OCI-LY7 (cell line): ENCODE results near the gene PRMT3. TPM values are rescaled to one million over a fixed set of nuclear protein-coding genes. Genes with fewer than 3 reads are reported as not detected.

Experiments
- BruUV-seq: library from RNA; stranded (reverse); fragments of 400-500 nt; replicated peaks from 2 replicates; lab custom pipeline; 2021; lab: Mats Ljungman, UMichigan
- CTCF ChIA-PET: fragments of 300-600 bp; sonication (Branson Sonifier 250); formaldehyde crosslinking; loops from one replicate; lab custom pipeline; 2022; ENCODE audit warnings: antibody characterized with exemption; ENCODE audit not compliant: unreplicated experiment; lab: Charles Lee
- POLR2A ChIA-PET: fragments of 300-600 bp; sonication (Branson Sonifier 250); formaldehyde crosslinking; loops from one replicate; lab custom pipeline; 2022; ENCODE audit warnings: antibody characterized with exemption; lab: Charles Lee
- DNase-seq: peaks from one replicate; pipeline ENCODE4 v3.0.0-alpha.2; 2015; ENCODE audit warnings: low spot score
- H2AFZ ChIP-seq: fragments of 200-600 bp; sonication (generic), shearing (Covaris generic); 2 replicates; pipeline ENCODE4 v1.6.1; 2014; ENCODE audit warnings: mild to moderate bottlenecking, antibody characterized with exemption, low read length, moderate library complexity
- H3K27ac ChIP-seq: fragments of 200-600 bp; sonication (generic); 2 replicates; pipeline ENCODE4 v1.5.1; 2014; ENCODE audit warnings: mixed run types, low read depth, mild to moderate bottlenecking, moderate library complexity, low read length, inconsistent platforms; ENCODE audit not compliant: poor library complexity, severe bottlenecking
- H3K36me3 ChIP-seq: fragments of 200-600 bp; sonication (generic); 2 replicates; pipeline ENCODE4 v1.6.1; 2014; ENCODE audit warnings: mild to moderate bottlenecking, antibody characterized with exemption, low read length, moderate library complexity, mixed read lengths; ENCODE audit not compliant: insufficient read depth
- H3K4me1 ChIP-seq: fragments of 200-600 bp; sonication (generic); 2 replicates; pipeline ENCODE4 v1.5.1; 2014; ENCODE audit warnings: mild to moderate bottlenecking, low read length; ENCODE audit not compliant: insufficient read depth, poor library complexity, severe bottlenecking
- H3K4me2 ChIP-seq: fragments of 200-600 bp; sonication (generic); 2 replicates; pipeline ENCODE4 v1.6.1; 2014; ENCODE audit warnings: mild to moderate bottlenecking, low read length
- H3K4me3 ChIP-seq: fragments of 200-600 bp; sonication (generic); 2 replicates; pipeline ENCODE4 v1.5.1; 2014; ENCODE audit warnings: mild to moderate bottlenecking, low read depth, low read length; ENCODE audit not compliant: poor library complexity, severe bottlenecking
- H3K79me2 ChIP-seq: fragments of 200-600 bp; sonication (generic); 2 replicates; pipeline ENCODE4 v1.6.1; 2016; ENCODE audit warnings: low read depth, mild to moderate bottlenecking, low read length, moderate library complexity, mixed read lengths; ENCODE audit not compliant: insufficient read depth
- H3K9me2 ChIP-seq: fragments of 200-600 bp; sonication (generic); 2 replicates; pipeline ENCODE4 v1.6.1; 2016; ENCODE audit warnings: mild to moderate bottlenecking, low read length, mixed read lengths; ENCODE audit not compliant: insufficient read depth
- H3K9me3 ChIP-seq: fragments of 200-600 bp; sonication (generic); 2 replicates; pipeline ENCODE4 v1.6.1; 2014; ENCODE audit warnings: mild to moderate bottlenecking, mixed run types, low read length, mixed read lengths
- H4K20me1 ChIP-seq: fragments of 200-600 bp; sonication (generic); 2 replicates; pipeline ENCODE4 v1.6.1; 2014; ENCODE audit warnings: mild to moderate bottlenecking, antibody characterized with exemption, low read length, moderate library complexity, mixed read lengths; ENCODE audit not compliant: insufficient read depth
- EZH2phosphoT487 ChIP-seq: fragments of 200-600 bp; sonication (generic); IDR thresholded peaks from 2 replicates; pipeline ENCODE4 v1.6.1; 2018; ENCODE audit warnings: low read depth, borderline replicate concordance, mild to moderate bottlenecking, mixed run types, antibody characterized with exemption, low read length, moderate library complexity, mixed read lengths
- intact Hi-C: fragments of 100-400 bp; cut with micrococcal nuclease; formaldehyde crosslinking; loops from one replicate; pipeline ENCODE4 v1.10.0; 2022; ENCODE audit not compliant: unreplicated experiment
- total RNA-seq, 2 experiments: library from RNA; depleted of rRNA in 1 of 2; stranded (reverse); fragments of >200 nt in 1 of 2; shearing (Covaris generic) in 1 of 2; gene quantifications; 2 replicates each; pipeline ENCODE4 v1.2.3, GENCODE V29; 2014 to 2022
- TF ChIP-seq, protein P1 (sequence below): fragments of 200-600 bp; sonication (generic); conservative IDR thresholded peaks from 2 replicates; pipeline ENCODE4 v1.5.1; 2014; ENCODE audit warnings: mild to moderate bottlenecking, antibody characterized with exemption, low read length, moderate library complexity, mixed read lengths

Gene PRMT3
- total RNA-seq, 2 experiments from 2014 or later, result 34.0 to 50.0 TPM

DNA sequence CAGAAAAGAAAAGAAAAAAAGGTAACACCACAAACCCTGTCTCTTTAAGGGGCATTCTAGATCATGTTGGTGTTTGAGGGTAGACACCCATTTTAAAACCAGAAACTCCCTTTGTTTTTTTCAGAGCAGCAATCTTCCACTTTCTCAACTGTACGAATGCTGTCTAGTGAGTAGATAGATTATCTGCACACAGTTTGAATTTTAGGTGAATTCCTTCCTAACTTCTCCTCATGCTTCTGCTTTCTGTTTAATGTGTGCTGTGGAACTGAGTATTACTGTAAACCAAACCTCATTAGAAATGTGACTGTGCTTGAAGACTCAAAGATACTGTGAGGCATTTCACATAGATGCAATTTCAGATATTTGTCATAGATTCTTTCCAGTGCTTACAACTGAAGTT lies 102.4 kb downstream of the PRMT3 start:
- ChIA-PET POLR2A (interaction anchor here (1.7 kb wide), 1 partner anchor 12 kb away, joined by 3 read pairs; no protein-coding TSS in a partner anchor), CTCF (no interaction called here)
- no TSS peak for BruUV-seq
- Histone ChIP-seq H3K4me1 (no peaks in the 10 kb centered on the region), H3K79me2 (no peaks in the 10 kb centered on the region; the same call in 1 of the 2 replicates), H3K27ac (no peak overlapping the region), H3K36me3 (peaks cover 50% of the 10 kb centered on the region), H2AFZ (no peak overlapping the region), H3K9me2 (no peaks in the 10 kb centered on the region), H3K9me3 (no peaks in the 10 kb centered on the region), H3K4me2 (no peak overlapping the region), H4K20me1 (no peaks in the 10 kb centered on the region), H3K4me3 (no peak overlapping the region)
- DNase-seq, result no peak
- intact Hi-C loops, result no loop called here
- no peak for TF ChIP-seq EZH2phosphoT487
- TF ChIP-seq, protein P1, sequence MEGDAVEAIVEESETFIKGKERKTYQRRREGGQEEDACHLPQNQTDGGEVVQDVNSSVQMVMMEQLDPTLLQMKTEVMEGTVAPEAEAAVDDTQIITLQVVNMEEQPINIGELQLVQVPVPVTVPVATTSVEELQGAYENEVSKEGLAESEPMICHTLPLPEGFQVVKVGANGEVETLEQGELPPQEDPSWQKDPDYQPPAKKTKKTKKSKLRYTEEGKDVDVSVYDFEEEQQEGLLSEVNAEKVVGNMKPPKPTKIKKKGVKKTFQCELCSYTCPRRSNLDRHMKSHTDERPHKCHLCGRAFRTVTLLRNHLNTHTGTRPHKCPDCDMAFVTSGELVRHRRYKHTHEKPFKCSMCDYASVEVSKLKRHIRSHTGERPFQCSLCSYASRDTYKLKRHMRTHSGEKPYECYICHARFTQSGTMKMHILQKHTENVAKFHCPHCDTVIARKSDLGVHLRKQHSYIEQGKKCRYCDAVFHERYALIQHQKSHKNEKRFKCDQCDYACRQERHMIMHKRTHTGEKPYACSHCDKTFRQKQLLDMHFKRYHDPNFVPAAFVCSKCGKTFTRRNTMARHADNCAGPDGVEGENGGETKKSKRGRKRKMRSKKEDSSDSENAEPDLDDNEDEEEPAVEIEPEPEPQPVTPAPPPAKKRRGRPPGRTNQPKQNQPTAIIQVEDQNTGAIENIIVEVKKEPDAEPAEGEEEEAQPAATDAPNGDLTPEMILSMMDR, result no peak

DNA sequence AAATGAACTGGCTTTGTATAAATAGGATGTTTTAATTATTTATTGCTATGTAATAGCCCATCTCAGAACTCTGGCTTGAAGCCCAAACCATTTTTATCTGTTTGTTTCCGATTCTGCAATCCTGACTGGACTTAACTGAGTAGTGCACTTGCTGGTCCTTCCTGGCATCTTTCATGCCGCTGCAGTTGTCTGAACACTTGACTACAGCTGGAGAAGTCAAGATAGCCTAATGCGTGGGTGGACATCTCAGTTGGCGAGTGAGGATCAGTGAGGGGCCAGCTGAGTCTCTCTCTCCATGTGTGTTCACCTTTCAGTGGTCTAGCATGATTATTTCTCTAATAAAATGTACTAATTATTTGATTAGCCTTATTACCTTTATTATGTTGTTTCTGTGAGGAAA lies 105.8 kb downstream of the PRMT3 start:
- ChIA-PET POLR2A (no interaction called here), CTCF (no interaction called here)
- H3K27ac ChIP-seq, result no peak overlapping the region
- no peak overlapping the region for H3K4me2 ChIP-seq
- no peak overlapping the region for H3K4me3 ChIP-seq
- intact Hi-C loops, result no loop called here
- H4K20me1 ChIP-seq, result no peaks in the 10 kb centered on the region
- no peaks in the 10 kb centered on the region for H3K9me3 ChIP-seq
- H3K4me1 ChIP-seq, result no peaks in the 10 kb centered on the region
- H2AFZ ChIP-seq, result no peak overlapping the region
- BruUV-seq, result no TSS peak
- no peaks in the 10 kb centered on the region; the same call in 1 of the 2 replicates for H3K79me2 ChIP-seq
- peaks cover 81% of the 10 kb centered on the region for H3K36me3 ChIP-seq
- H3K9me2 ChIP-seq, result no peaks in the 10 kb centered on the region
- DNase-seq, result no peak
- TF ChIP-seq, protein P1, result no peak
- no peak for TF ChIP-seq EZH2phosphoT487

DNA sequence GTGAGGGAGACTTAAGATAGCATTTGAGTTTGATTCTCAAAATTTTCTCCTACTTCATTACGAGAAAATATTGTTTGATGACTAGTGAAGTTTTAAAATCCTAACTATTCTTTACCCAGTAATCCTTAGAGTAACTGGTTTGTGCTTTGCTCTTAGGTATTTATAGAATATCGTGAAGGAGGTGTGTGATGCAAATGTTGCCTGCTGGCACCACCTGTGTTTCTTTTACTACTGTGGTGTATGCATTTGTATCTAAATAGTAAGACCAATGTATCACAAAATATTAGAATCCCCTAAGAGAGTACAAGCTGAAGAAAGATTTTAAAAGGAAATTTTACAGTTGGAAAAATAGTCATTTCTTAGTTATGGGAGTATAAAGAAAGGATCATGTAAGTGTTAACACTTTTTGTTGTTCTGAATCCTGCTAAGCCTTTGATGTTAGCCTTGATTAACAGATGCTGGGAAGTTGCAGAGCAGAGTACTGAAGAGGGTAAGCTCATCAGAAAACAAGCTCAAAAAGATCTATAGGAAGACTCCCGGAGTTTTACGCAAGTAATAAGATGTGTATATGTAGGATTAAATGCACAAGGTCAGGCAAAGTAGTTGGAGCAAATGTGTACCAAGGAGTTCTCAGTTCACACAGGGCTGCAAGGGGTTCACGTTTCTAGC lies 109.7 kb downstream of the PRMT3 start:
- Histone ChIP-seq H3K9me2 (no peaks in the 10 kb centered on the region), H3K4me1 (no peaks in the 10 kb centered on the region), H3K36me3 (peaks cover 89% of the 10 kb centered on the region), H3K79me2 (no peaks in the 10 kb centered on the region), H4K20me1 (no peaks in the 10 kb centered on the region), H3K9me3 (no peaks in the 10 kb centered on the region), H3K4me2 (no peak overlapping the region), H3K4me3 (no peak overlapping the region), H3K27ac (no peak overlapping the region), H2AFZ (no peak overlapping the region)
- ChIA-PET POLR2A (interaction anchor here (0.6 to 1.5 kb wide), 4 partner anchors 9 to 484 kb away, joined by 3 read pairs; no protein-coding TSS in a partner anchor), CTCF (no interaction called here)
- intact Hi-C loops, result no loop called here
- no peak for TF ChIP-seq EZH2phosphoT487
- TF ChIP-seq, protein P1, result no peak
- DNase-seq, result no peak
- no TSS peak for BruUV-seq
